ENCODE measurements around the gene NEGR1.

NEGR1 gene

GRCh38 chr1:71649608-71650007 is 632.7 kb downstream of the NEGR1 start:
- no peaks in the 10 kb centered on the region for H3K4me1 ChIP-seq (ENCODE audit: control insufficient read depth, insufficient read depth, low read length)
- H3K36me3 ChIP-seq (ENCODE audit: insufficient read depth, low read length), result no peaks in the 10 kb centered on the region
- H3K27me3 ChIP-seq (ENCODE audit: control insufficient read depth, insufficient read depth, low read length), result no peaks in the 10 kb centered on the region
- H3K4me3 ChIP-seq (ENCODE audit: low read length), result no peak overlapping the region
- H3K9me3 ChIP-seq (replicated peaks; ENCODE audit: low read length), result no peaks in the 10 kb centered on the region
- no peak overlapping the region for H3K4me2 ChIP-seq (ENCODE audit: low read length)
- no peak overlapping the region for H3K9ac ChIP-seq (ENCODE audit: low read depth, low read length)

- Histone ChIP-seq H3K36me3 (ENCODE audit: insufficient read depth, low read length) (no peaks in the 10 kb centered on the region), H3K9ac (ENCODE audit: low read depth, low read length) (no peak overlapping the region), H3K9me3 (replicated peaks; ENCODE audit: low read length) (no peaks in the 10 kb centered on the region), H3K4me1 (ENCODE audit: control insufficient read depth, insufficient read depth, low read length) (no peaks in the 10 kb centered on the region), H3K4me2 (ENCODE audit: low read length) (no peak overlapping the region), H3K4me3 (ENCODE audit: low read length) (no peak overlapping the region), H3K27me3 (ENCODE audit: control insufficient read depth, insufficient read depth, low read length) (no peaks in the 10 kb centered on the region)
Measured at GRCh38 chr1:71647513-71648300, 634.6 kb downstream of the NEGR1 start.

GRCh38 chr1:71645015-71645414 is 637.3 kb downstream of the NEGR1 start:
- Histone ChIP-seq H3K9me3 (replicated peaks; ENCODE audit: low read length) (no peaks in the 10 kb centered on the region), H3K36me3 (ENCODE audit: insufficient read depth, low read length) (no peaks in the 10 kb centered on the region), H3K27me3 (ENCODE audit: control insufficient read depth, insufficient read depth, low read length) (no peaks in the 10 kb centered on the region), H3K4me1 (ENCODE audit: control insufficient read depth, insufficient read depth, low read length) (no peaks in the 10 kb centered on the region), H3K9ac (ENCODE audit: low read depth, low read length) (no peak overlapping the region), H3K4me3 (ENCODE audit: low read length) (no peak overlapping the region), H3K4me2 (ENCODE audit: low read length) (no peak overlapping the region)

DNA sequence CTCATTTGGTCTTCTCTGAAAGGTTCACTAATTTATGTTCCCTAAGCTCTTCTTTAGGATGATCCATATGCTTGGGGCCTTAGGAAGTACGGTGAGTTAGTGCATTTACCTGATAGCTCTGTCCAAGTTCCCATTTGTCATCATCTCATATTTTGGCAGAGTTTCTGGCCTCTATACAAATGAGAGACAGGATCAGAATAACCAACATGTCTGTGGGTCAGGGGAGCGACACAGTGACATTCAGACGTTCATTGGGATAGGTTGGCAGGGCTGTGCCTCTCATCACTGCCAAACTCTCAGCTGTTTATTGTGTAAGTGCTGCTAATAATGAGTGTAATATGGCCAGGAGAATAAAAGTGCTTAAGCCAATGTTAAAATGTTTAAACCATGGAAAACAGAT is 640.4 kb downstream of the NEGR1 start:
- Histone ChIP-seq H3K27me3 (ENCODE audit: control insufficient read depth, insufficient read depth, low read length) (no peaks in the 10 kb centered on the region), H3K36me3 (ENCODE audit: insufficient read depth, low read length) (no peaks in the 10 kb centered on the region), H3K4me3 (ENCODE audit: low read length) (no peak overlapping the region), H3K4me1 (ENCODE audit: control insufficient read depth, insufficient read depth, low read length) (peaks cover 6% of the 10 kb centered on the region), H3K9ac (ENCODE audit: low read depth, low read length) (no peak overlapping the region), H3K4me2 (ENCODE audit: low read length) (no peak overlapping the region), H3K9me3 (replicated peaks; ENCODE audit: low read length) (no peaks in the 10 kb centered on the region)

DNA sequence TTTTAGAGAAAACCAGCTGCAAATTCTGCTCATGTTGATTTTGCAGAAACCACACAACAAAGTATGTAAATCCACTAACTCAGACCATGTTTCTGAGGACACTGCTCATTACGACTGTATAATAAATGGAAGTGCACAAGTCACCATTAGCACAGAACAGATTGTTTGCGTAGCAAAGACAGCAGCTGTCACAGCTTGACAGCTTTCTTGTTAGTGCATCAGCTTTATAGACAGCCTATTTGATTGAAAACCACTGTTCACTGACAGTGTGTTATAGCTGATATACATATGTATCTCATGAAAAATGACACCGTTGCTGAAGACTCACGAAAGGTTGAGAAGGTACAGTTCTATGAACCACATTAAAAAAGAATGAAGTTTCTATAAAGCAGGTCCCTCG is 641.3 kb downstream of the NEGR1 start:
- Histone ChIP-seq H3K4me2 (ENCODE audit: low read length) (no peak overlapping the region), H3K9ac (ENCODE audit: low read depth, low read length) (no peak overlapping the region), H3K4me1 (ENCODE audit: control insufficient read depth, insufficient read depth, low read length) (peaks cover 6% of the 10 kb centered on the region), H3K36me3 (ENCODE audit: insufficient read depth, low read length) (no peaks in the 10 kb centered on the region), H3K27me3 (ENCODE audit: control insufficient read depth, insufficient read depth, low read length) (no peaks in the 10 kb centered on the region), H3K4me3 (ENCODE audit: low read length) (no peak overlapping the region), H3K9me3 (replicated peaks; ENCODE audit: low read length) (no peaks in the 10 kb centered on the region)

DNA sequence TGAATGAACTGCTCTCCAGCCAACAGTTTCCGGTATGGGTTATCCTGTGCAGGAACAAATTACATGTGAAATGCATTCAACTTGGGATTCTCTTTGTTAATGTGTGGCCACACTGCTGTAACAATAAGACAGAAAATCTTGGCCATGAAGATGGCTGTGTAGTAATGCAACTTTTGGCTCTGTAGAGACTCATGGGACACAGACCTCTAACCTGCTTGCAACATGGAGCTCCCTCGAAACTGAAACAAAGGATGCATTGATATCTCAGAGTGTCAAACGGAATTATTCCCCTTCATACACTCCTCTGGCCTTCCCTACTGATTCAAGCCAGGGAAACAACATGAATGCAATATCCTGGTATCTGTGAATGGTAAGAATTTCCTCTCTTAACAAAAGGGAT is 642.2 kb downstream of the NEGR1 start:
- Histone ChIP-seq H3K4me2 (ENCODE audit: low read length) (no peak overlapping the region), H3K9me3 (replicated peaks; ENCODE audit: low read length) (peaks cover 4% of the 10 kb centered on the region), H3K4me3 (ENCODE audit: low read length) (no peak overlapping the region), H3K9ac (ENCODE audit: low read depth, low read length) (no peak overlapping the region), H3K4me1 (ENCODE audit: control insufficient read depth, insufficient read depth, low read length) (peaks cover 6% of the 10 kb centered on the region), H3K36me3 (ENCODE audit: insufficient read depth, low read length) (no peaks in the 10 kb centered on the region), H3K27me3 (ENCODE audit: control insufficient read depth, insufficient read depth, low read length) (no peaks in the 10 kb centered on the region)

DNA sequence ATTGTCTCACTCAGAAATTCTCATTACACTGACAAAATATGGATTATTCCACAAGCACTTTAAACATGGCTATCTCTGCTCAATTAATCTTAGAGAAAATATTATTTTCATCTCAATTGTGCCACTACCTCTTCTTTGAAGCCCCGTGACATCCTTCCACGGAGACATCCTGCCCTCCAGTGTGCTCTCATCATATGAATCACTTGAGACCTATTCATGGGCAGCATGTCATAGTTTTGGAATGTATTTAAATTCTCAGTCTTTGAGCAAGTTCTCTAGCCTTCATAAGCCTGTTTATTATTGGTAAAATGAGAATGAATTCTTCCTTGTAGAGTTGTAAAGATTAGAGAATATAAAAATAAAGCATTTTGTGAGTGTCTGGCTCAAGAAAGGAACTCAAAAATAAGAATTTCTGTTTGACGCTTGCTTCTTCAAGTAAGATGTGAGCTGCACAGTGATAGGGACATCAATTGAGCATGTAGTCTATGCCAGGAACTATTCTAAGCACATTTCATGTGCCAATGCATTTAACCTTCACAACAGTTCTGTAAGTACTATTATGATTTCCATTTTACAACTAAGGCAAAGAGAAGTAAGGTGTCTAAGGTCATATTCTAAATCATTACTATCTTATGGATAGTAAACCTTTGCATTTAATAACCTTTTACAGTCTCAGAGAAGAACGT is 644.1 kb downstream of the NEGR1 start:
- Histone ChIP-seq H3K4me2 (ENCODE audit: low read length) (peak overlapping the region; percentile 17), H3K36me3 (ENCODE audit: insufficient read depth, low read length) (no peaks in the 10 kb centered on the region), H3K4me3 (ENCODE audit: low read length) (no peak overlapping the region), H3K27me3 (ENCODE audit: control insufficient read depth, insufficient read depth, low read length) (no peaks in the 10 kb centered on the region), H3K4me1 (ENCODE audit: control insufficient read depth, insufficient read depth, low read length) (peaks cover 6% of the 10 kb centered on the region), H3K9ac (ENCODE audit: low read depth, low read length) (no peak overlapping the region), H3K9me3 (replicated peaks; ENCODE audit: low read length) (peaks cover 4% of the 10 kb centered on the region)

- H3K9me3 ChIP-seq (replicated peaks; ENCODE audit: low read length), result peaks cover 4% of the 10 kb centered on the region
- no peaks in the 10 kb centered on the region for H3K27me3 ChIP-seq (ENCODE audit: control insufficient read depth, insufficient read depth, low read length)
- no peak overlapping the region for H3K9ac ChIP-seq (ENCODE audit: low read depth, low read length)
- no peak overlapping the region for H3K4me2 ChIP-seq (ENCODE audit: low read length)
- no peak overlapping the region for H3K4me3 ChIP-seq (ENCODE audit: low read length)
- no peaks in the 10 kb centered on the region for H3K36me3 ChIP-seq (ENCODE audit: insufficient read depth, low read length)
- H3K4me1 ChIP-seq (ENCODE audit: control insufficient read depth, insufficient read depth, low read length), result peaks cover 6% of the 10 kb centered on the region
Measured at GRCh38 chr1:71635568-71635967, 646.8 kb downstream of the NEGR1 start.

- no peak overlapping the region for H3K4me3 ChIP-seq (ENCODE audit: low read length)
- H3K9me3 ChIP-seq (replicated peaks; ENCODE audit: low read length), result peaks cover 4% of the 10 kb centered on the region
- H3K9ac ChIP-seq (ENCODE audit: low read depth, low read length), result no peak overlapping the region
- no peaks in the 10 kb centered on the region for H3K36me3 ChIP-seq (ENCODE audit: insufficient read depth, low read length)
- H3K27me3 ChIP-seq (ENCODE audit: control insufficient read depth, insufficient read depth, low read length), result no peaks in the 10 kb centered on the region
- H3K4me2 ChIP-seq (ENCODE audit: low read length), result no peak overlapping the region
- H3K4me1 ChIP-seq (ENCODE audit: control insufficient read depth, insufficient read depth, low read length), result peaks cover 6% of the 10 kb centered on the region
Measured at GRCh38 chr1:71634159-71634558, 648.2 kb downstream of the NEGR1 start.

DNA sequence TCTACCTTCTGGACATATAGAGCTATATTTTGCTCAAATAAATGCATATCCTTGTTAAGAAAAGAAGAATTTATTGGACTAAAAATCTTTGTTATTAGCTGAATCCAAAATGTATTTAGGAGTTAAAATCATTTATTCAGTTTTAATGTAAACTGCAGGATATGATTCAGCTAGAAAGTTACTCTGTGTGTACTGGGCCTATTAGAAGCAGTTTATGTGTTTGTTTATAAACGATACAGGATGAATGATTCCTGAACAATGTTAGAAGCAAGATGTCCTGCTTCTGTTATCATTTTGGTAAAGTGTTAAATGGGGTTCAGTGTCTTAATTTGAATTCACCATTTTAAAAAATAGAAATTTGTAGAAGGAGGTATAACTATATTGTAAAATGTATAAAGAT is 652.3 kb downstream of the NEGR1 start:
- Histone ChIP-seq H3K4me1 (ENCODE audit: control insufficient read depth, insufficient read depth, low read length) (no peaks in the 10 kb centered on the region), H3K9ac (ENCODE audit: low read depth, low read length) (no peak overlapping the region), H3K36me3 (ENCODE audit: insufficient read depth, low read length) (no peaks in the 10 kb centered on the region), H3K9me3 (replicated peaks; ENCODE audit: low read length) (peaks cover under 1% of the 10 kb centered on the region), H3K27me3 (ENCODE audit: control insufficient read depth, insufficient read depth, low read length) (no peaks in the 10 kb centered on the region), H3K4me3 (ENCODE audit: low read length) (no peak overlapping the region), H3K4me2 (ENCODE audit: low read length) (no peak overlapping the region)

- no peaks in the 10 kb centered on the region for H3K36me3 ChIP-seq (ENCODE audit: insufficient read depth, low read length)
- no peaks in the 10 kb centered on the region for H3K9me3 ChIP-seq (replicated peaks; ENCODE audit: low read length)
- no peak overlapping the region for H3K4me2 ChIP-seq (ENCODE audit: low read length)
- peaks cover 11% of the 10 kb centered on the region for H3K4me1 ChIP-seq (ENCODE audit: control insufficient read depth, insufficient read depth, low read length)
- no peak overlapping the region for H3K9ac ChIP-seq (ENCODE audit: low read depth, low read length)
- no peaks in the 10 kb centered on the region for H3K27me3 ChIP-seq (ENCODE audit: control insufficient read depth, insufficient read depth, low read length)
- no peak overlapping the region for H3K4me3 ChIP-seq (ENCODE audit: low read length)
Measured at GRCh38 chr1:71625004-71625403, 657.3 kb downstream of the NEGR1 start.

DNA sequence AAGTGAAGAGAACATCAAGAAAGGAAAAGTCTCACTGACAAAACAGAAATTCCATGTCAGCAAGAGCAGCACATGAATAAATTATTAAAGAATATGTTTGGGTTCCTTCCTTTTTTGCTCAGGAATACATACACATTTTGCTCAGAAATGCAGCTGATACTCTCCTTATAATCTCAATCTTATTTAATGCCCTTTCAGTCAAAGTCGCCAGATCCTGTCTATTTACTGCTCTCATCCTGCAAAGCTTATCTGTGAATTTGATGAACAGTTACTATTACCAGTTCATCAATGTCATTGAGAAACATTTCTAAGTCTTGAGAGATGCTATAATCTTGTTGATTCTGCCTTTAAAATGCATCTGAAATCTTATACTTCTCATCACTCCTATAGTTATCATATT is 658.5 kb downstream of the NEGR1 start:
- H3K9me3 ChIP-seq (replicated peaks; ENCODE audit: low read length), result no peaks in the 10 kb centered on the region
- no peak overlapping the region for H3K4me2 ChIP-seq (ENCODE audit: low read length)
- no peak overlapping the region for H3K9ac ChIP-seq (ENCODE audit: low read depth, low read length)
- H3K4me3 ChIP-seq (ENCODE audit: low read length), result no peak overlapping the region
- H3K36me3 ChIP-seq (ENCODE audit: insufficient read depth, low read length), result no peaks in the 10 kb centered on the region
- H3K27me3 ChIP-seq (ENCODE audit: control insufficient read depth, insufficient read depth, low read length), result no peaks in the 10 kb centered on the region
- peaks cover 11% of the 10 kb centered on the region for H3K4me1 ChIP-seq (ENCODE audit: control insufficient read depth, insufficient read depth, low read length)
